Mesodermal cell (in vitro differentiated cells): ENCODE data around the gene LRRC3.

Source experiments
- H3K27ac ChIP-seq: 2 replicates; pipeline ENCODE4 v1.7.0; 2013; ENCODE audit warnings: mild to moderate bottlenecking, low read depth, low read length, moderate library complexity; ENCODE audit not compliant: severe bottlenecking
- H3K36me3 ChIP-seq: 2 replicates; pipeline ENCODE4 v1.7.1; 2013; ENCODE audit warnings: mild to moderate bottlenecking, low read length, moderate library complexity; ENCODE audit not compliant: control insufficient read depth, insufficient read depth
- H3K4me1 ChIP-seq: one replicate; pipeline ENCODE4 v1.7.1; 2013; ENCODE audit warnings: mild to moderate bottlenecking, low read length; ENCODE audit not compliant: insufficient read depth, control insufficient read depth, poor library complexity, severe bottlenecking
- H3K4me3 ChIP-seq: 2 replicates; pipeline ENCODE4 v1.7.0; 2013; ENCODE audit warnings: low read length, control low read depth, mild to moderate bottlenecking; ENCODE audit not compliant: insufficient read depth, poor library complexity, severe bottlenecking; ENCODE audit errors: extremely low read depth
- H3K9me3 ChIP-seq: 2 replicates; pipeline ENCODE4 v1.7.1; 2013; ENCODE audit warnings: mild to moderate bottlenecking, low read length, moderate library complexity; ENCODE audit not compliant: control insufficient read depth
- WGBS, 2 experiments: methylation state at CpG; one replicate each; pipeline ENCODE4 v1.1.5; 2013; ENCODE audit warnings: missing lambda C conversion rate in 2 of 2; ENCODE audit not compliant: insufficient coverage in 2 of 2; 5-methylcytosine and 5-hydroxymethylcytosine counted together

LRRC3 gene

GRCh38 chr21:44441581-44442265 is 13.6 kb upstream of the LRRC3 start:
- WGBS, 2 experiments = 90% methylated on average over 20 of the region's 20 CpGs
- H3K9me3 ChIP-seq = no peaks in the 10 kb centered on the region

DNA sequence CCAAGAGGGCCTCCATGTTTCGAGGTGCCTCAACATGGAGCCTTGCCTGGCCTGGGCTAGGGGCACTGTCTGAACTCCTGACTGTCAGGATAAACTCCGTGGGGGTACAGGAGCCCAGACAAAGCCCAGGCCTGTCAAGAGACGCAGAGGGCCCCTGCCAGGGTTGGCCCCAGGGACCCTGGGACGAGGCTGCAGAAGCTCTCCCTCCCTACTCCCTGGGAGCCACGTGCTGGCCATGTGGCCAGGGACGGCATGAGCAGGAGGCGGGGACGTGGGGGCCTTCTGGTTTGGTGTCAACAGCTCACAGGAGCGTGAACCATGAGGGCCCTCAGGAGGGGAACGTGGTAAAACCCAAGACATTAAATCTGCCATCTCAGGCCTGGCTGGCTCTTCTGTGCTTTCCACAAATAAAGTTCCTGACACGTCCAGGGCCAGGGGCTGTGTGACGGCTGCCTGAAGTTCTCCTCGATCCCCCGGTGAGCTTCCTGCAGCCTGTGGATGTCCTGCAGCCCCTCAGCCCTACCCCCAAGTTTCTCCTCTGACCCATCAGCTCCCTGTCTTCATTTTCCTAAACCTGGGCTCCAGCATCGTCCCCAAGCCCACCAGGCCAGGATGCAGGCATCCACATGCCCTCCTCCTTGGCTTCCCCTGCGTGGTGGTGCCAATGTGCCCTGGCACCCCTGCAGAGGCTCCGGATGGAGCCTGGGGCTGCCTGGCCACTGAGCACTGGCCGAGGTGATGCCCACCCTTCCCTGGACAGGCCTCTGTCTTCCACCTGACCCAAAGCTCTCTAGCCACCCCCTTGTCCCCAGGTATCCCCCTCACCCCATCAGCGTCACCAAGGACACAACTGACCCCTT is 12.8 kb upstream of the LRRC3 start:
- WGBS, 2 experiments = 79 to 91% methylated on average over 16 to 18 of the region's 19 CpGs
- Histone ChIP-seq H3K4me1 (no peaks in the 10 kb centered on the region), H3K27ac (no peak overlapping the region)

More at GRCh38 chr21:44441581-44442265, 13.6 kb upstream of the LRRC3 start:
- Histone ChIP-seq H3K27ac (no peak overlapping the region), H3K4me1 (no peaks in the 10 kb centered on the region), H3K36me3 (no peaks in the 10 kb centered on the region), H3K4me3 (no peak overlapping the region)

DNA sequence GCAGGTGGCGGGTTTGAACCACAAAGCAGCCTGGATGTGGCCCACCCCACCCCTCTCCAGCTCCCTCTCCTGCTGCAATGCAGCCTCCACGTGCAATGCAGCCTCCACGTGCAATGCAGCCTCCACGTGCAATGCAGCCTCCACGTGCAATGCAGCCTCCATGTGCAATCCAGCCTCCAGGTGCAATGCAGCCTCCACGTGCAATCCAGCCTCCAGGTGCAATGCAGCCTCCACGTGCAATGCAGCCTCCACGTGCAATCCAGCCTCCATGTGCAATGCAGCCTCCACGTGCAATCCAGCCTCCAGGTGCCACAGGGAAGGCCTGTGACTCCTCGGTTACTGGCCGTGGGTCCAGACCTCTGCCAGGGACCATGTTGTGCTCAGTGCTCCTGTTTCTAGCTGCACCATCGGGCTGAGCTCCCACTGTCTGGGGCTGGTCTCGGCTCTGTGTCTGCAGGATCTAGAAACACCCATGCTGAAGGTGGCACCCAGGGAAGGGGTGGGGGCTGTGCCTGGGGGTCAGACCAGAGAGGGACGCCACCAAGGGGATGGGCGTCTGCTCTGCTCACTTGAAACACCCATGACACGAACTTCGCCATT is 11.9 kb upstream of the LRRC3 start:
- Histone ChIP-seq H3K27ac (no peak overlapping the region), H3K4me3 (no peak overlapping the region), H3K36me3 (no peaks in the 10 kb centered on the region), H3K4me1 (no peaks in the 10 kb centered on the region), H3K9me3 (no peaks in the 10 kb centered on the region)
- WGBS, 2 experiments = 75 to 81% methylated on average over 13 to 15 of the region's 17 CpGs

More for the DNA sequence above, 12.8 kb upstream of the LRRC3 start:
- Histone ChIP-seq H3K9me3 (no peaks in the 10 kb centered on the region), H3K4me3 (no peak overlapping the region), H3K36me3 (no peaks in the 10 kb centered on the region)

DNA sequence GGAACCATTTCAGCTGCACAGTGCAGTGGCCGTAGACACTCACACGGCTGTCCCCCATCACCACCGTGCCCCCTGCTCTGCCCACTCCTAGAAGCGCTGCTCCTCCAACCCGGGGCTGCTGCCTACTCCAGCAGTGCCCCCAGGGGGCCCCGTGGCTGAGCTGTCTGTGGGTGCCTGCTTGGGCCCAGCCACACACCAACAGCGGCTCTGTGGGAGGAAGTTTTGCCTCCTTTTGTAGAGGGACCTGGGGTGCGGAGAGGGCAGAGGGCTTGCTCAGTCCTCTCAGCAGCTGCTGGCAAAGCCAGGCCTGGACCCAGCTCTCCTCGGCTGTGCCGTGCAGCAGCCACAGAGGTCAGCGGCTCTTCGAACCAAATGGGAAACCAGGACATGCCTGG is 11.4 kb upstream of the LRRC3 start:
- 84 to 94% methylated on average over 5 to 12 of the region's 12 CpGs for WGBS, 2 experiments
- Histone ChIP-seq H3K36me3 (no peaks in the 10 kb centered on the region), H3K4me1 (peaks cover 5% of the 10 kb centered on the region)

DNA sequence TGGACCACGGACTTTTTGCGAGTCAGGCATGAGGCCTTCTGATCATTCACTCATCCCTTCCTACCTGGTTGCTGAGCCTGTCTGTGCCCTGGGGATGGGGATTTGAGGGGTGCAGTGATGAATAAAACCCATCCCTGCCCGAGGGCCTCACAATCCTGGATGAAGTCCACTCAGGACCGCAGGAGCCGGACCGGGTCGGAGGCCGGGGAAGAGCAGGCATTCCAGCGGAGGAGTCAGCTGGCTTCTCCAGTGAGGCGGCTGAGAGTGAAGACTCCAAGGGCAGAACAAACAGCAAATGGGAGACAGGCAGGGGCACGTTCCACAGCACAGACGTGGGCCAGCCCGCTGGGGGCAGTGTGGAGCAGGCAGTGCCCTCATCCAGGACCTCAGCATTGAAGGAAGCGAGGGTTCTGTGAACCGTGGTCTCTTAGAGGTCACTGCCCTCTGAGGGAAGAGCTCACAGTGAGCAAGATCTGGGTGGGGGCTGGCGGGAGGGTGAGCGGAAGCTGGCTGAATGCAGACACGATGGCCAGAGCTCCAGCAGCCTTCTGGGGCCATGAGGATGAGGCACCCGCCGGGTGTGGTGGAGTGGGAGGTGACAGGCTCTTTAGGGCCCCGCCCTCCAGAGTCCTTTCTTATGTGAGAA is 10.9 kb upstream of the LRRC3 start:
- 77 to 79% methylated on average over 18 of the region's 21 CpGs for WGBS, 2 experiments
- no peaks in the 10 kb centered on the region for H3K36me3 ChIP-seq
- peaks cover 6% of the 10 kb centered on the region for H3K4me1 ChIP-seq
- no peaks in the 10 kb centered on the region for H3K9me3 ChIP-seq
- H3K4me3 ChIP-seq = no peak overlapping the region
- H3K27ac ChIP-seq = no peak overlapping the region

More for the DNA sequence above, 11.4 kb upstream of the LRRC3 start:
- Histone ChIP-seq H3K9me3 (no peaks in the 10 kb centered on the region), H3K4me3 (no peak overlapping the region), H3K27ac (no peak overlapping the region)

DNA sequence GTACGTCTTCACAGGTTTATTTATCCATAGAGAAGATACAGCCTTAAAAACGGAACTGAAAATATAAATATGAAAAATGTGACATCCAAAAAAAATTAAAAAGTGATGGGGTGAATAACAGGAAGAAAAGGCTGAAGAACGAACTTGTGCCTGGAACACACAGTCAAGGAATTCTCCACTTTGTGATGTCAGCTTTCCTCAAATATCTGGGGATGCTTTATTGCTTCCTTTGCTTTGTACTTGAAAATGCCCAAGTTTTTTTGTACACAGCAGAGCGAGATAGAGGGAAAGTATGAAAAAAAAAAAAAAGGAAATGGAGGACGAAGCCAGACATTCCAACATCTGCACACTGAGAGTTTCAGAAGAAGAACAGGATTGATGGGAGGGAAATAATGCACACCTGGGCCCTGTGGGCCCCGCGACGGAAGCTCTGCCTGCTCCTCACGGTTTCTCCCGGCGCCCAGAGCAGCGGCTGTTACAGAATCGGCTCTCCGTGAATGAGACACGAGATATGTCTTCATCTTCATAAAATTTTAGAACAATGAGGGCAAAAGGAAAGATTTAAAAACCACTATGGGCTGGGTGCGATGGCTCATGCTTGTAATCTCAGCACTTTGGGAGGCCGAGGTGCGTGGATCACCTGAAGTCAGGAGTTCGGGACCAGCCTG is 10.0 kb upstream of the LRRC3 start:
- Histone ChIP-seq H3K4me1 (peaks cover 6% of the 10 kb centered on the region), H3K4me3 (no peak overlapping the region), H3K36me3 (no peaks in the 10 kb centered on the region), H3K27ac (no peak overlapping the region), H3K9me3 (no peaks in the 10 kb centered on the region)
- WGBS, 2 experiments = 90 to 91% methylated on average over 13 of the region's 19 CpGs

DNA sequence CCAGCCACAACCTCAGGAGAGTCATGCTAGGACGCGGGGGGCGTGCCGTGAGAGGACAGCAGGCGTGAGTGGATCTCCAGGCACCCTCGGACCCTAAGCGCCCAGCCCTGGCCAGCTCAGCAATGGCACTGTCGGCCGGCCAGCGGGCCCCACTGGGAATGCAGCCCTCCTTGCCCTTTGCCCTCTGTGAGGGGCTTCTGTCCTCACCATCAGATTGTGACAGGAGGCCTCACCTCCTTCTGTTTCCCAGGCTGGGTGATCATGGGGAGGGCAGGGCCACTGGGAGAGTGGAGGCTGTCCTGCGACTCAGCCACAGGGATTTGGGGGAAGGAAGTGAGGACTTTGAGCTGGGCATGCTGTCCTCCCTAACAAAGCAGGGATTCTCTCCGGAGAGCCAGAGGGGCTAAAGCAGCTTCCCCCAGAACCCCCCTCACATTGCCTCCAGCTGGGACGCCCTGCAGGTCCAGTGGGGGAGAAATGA is 6.6 kb upstream of the LRRC3 start:
- Histone ChIP-seq H3K4me3 (no peak overlapping the region), H3K9me3 (peaks cover 2% of the 10 kb centered on the region), H3K27ac (no peak overlapping the region), H3K36me3 (no peaks in the 10 kb centered on the region), H3K4me1 (peaks cover 6% of the 10 kb centered on the region)
- 94 to 95% methylated on average over 11 of the region's 13 CpGs for WGBS, 2 experiments

GRCh38 chr21:44449473-44450363 is 5.6 kb upstream of the LRRC3 start:
- Histone ChIP-seq H3K36me3 (no peaks in the 10 kb centered on the region), H3K9me3 (peaks cover 10% of the 10 kb centered on the region), H3K27ac (no peak overlapping the region), H3K4me3 (no peak overlapping the region), H3K4me1 (peaks cover 6% of the 10 kb centered on the region)
- 82 to 96% methylated on average over 25 of the region's 28 CpGs for WGBS, 2 experiments

- 84 to 87% methylated on average over 13 to 14 of the region's 14 CpGs for WGBS, 2 experiments
- H3K9me3 ChIP-seq = peaks cover 10% of the 10 kb centered on the region
These were observed 4.9 kb upstream of the LRRC3 start for GRCh38 chr21:44450402-44450801.

More at GRCh38 chr21:44450402-44450801, 4.9 kb upstream of the LRRC3 start:
- H3K36me3 ChIP-seq = no peaks in the 10 kb centered on the region
- no peak overlapping the region for H3K4me3 ChIP-seq
- H3K27ac ChIP-seq = no peak overlapping the region
- H3K4me1 ChIP-seq = peaks cover 6% of the 10 kb centered on the region
